GM06990 (cell line): ENCODE measurements around the gene LRTM1.

Experiments
- DNase-seq: peaks from one replicate; pipeline ENCODE4 v3.0.0-alpha.2; 2011; ENCODE audit not compliant: insufficient read length; ENCODE audit errors: extremely low read depth
- H3K27me3 ChIP-seq: replicated peaks from 2 replicates; pipeline ENCODE4 v1.6.0; 2011; ENCODE audit warnings: low read length; ENCODE audit not compliant: control insufficient read depth, insufficient read depth
- H3K36me3 ChIP-seq: 2 replicates; pipeline ENCODE4 v1.5.1; 2011; ENCODE audit warnings: low read length; ENCODE audit not compliant: control insufficient read depth, insufficient read depth
- H3K4me3 ChIP-seq: replicated peaks from 2 replicates; pipeline ENCODE4 v1.5.1; 2011; ENCODE audit warnings: low read depth, mild to moderate bottlenecking, control low read depth, low read length
- CTCF ChIP-seq: IDR thresholded peaks from 2 replicates; pipeline ENCODE4 v1.5.1; 2011; ENCODE audit warnings: low read length, control low read depth, mild to moderate bottlenecking, inconsistent platforms; ENCODE audit not compliant: insufficient read depth, poor library complexity, severe bottlenecking

The LRTM1 gene

DNA sequence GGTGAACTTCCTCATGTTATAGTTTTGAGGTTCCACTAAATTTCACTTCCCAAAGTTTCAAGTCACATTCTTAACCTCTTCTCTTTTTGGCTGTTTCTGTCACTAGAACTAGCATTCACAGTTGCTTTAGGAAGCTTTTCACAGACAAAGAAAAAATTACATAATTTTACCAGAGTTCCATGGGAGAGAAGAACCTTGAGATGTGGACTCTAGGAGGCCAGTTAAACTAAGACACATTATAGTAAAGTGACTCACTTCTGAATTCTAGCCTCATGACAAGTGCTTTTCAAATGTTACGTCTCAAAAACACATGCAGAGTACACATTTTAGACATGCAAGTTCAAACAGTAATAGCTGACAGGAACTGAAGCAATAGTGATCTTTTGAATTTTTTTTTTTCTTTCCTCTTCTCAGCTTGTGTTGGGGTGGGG, 39.9 kb upstream of the LRTM1 start:
- peaks cover 2% of the 10 kb centered on the region; the same call in 1 of the 2 replicates for H3K27me3 ChIP-seq
- TF ChIP-seq CTCF, result no peak
- no peaks in the 10 kb centered on the region for H3K36me3 ChIP-seq
- no peak for DNase-seq
- H3K4me3 ChIP-seq, result no peak overlapping the region

GRCh38 chr3:54966979-54967378, 39.1 kb upstream of the LRTM1 start:
- DNase-seq, result no peak
- Histone ChIP-seq H3K27me3 (peaks cover 2% of the 10 kb centered on the region; the same call in 1 of the 2 replicates), H3K36me3 (no peaks in the 10 kb centered on the region), H3K4me3 (no peak overlapping the region)
- no peak for TF ChIP-seq CTCF

DNA sequence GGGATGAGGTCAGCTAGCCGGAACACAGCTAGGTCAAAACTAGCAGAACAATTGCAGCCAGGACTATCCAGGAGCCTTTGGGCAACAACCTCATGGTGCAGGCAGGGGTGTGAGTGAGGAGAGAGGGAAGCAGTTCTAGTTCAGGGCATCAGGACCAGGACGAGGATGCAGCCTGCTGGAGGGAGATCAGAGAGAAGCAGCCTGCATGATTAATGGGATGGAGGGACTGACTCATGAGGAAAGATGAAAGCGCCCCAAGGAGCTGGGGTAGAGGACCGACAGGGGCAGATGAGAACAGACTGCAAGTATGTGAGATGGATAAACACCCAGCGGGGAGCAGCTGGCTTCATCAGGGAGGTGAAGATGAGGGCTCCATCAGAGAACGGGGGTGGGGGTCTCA, 37.9 kb upstream of the LRTM1 start:
- DNase-seq, result no peak
- TF ChIP-seq CTCF, result no peak
- H3K36me3 ChIP-seq, result no peaks in the 10 kb centered on the region
- peaks cover 2% of the 10 kb centered on the region; the same call in 1 of the 2 replicates for H3K27me3 ChIP-seq
- H3K4me3 ChIP-seq, result no peak overlapping the region

DNA sequence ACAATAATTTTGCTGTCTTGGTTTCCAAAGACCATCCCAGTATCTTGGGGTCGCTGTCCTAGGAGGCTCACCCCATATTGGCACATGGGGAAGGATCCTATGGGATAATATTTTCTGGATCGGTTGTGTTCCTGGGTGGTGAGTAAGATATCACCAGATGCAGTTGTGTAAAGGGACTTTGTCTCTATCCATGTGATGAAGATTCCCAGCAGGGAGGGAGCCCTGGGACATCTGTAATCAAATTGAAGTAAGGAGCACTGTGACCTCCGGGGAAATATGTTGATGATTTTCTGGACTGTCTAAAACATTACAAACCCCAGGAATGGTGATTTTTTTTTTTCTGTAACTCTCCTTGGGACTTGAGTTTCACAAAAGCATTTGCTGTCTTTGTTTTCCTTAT, 36.2 kb upstream of the LRTM1 start:
- Histone ChIP-seq H3K4me3 (no peak overlapping the region), H3K36me3 (no peaks in the 10 kb centered on the region), H3K27me3 (peaks cover 2% of the 10 kb centered on the region; the same call in 1 of the 2 replicates)
- no peak for TF ChIP-seq CTCF
- DNase-seq, result no peak

- DNase-seq, result no peak
- no peak for TF ChIP-seq CTCF
- peaks cover 2% of the 10 kb centered on the region; the same call in 1 of the 2 replicates for H3K27me3 ChIP-seq
These were observed 35.8 kb upstream of the LRTM1 start for GRCh38 chr3:54963641-54964040.

GRCh38 chr3:54962200-54962599, 34.3 kb upstream of the LRTM1 start:
- peaks cover 2% of the 10 kb centered on the region; the same call in 1 of the 2 replicates for H3K27me3 ChIP-seq
- H3K4me3 ChIP-seq, result no peak overlapping the region
- H3K36me3 ChIP-seq, result no peaks in the 10 kb centered on the region
- TF ChIP-seq CTCF, result no peak
- DNase-seq, result no peak

More at GRCh38 chr3:54963641-54964040, 35.8 kb upstream of the LRTM1 start:
- no peak overlapping the region for H3K4me3 ChIP-seq
- H3K36me3 ChIP-seq, result no peaks in the 10 kb centered on the region
